ENCODE data around the gene KIAA0232. TPM values are rescaled to one million over a fixed set of nuclear protein-coding genes. Genes with fewer than 3 reads are reported as not detected.

The KIAA0232 gene
- polyA plus RNA-seq, 1 experiment: 25.0 TPM

GRCh38 chr4:6885953-6886557, 103.5 kb downstream of the KIAA0232 start:
- DNase-seq (ENCODE audit: low read depth, low spot score): no peak
- TF ChIP-seq CTCF (IDR thresholded peaks at IDR 0.05; ENCODE audit: low read depth, low read length): no peak
- Histone ChIP-seq H3K4me3 (ENCODE audit: low read depth, low read length) (no peak overlapping the region), H3K9me3 (ENCODE audit: control insufficient read depth, insufficient read depth, low read length) (peaks cover 31% of the 10 kb centered on the region), H3K27ac (ENCODE audit: low read depth, low read length) (peak overlapping the region; percentile 61), H3K27me3 (ENCODE audit: control insufficient read depth, insufficient read depth, low read length) (no peaks in the 10 kb centered on the region)
- ChIA-PET CTCF (interaction anchor here (0.7 to 3.2 kb wide), 8 partner anchors 12 to 185 kb away, joined by 3 to 24 read pairs (median 4); partner anchors contain the start of gene TADA2B), POLR2A (interaction anchor here (1.4 kb wide), 1 partner anchor 23 kb away, joined by 6 read pairs; the partner anchor contains the start of gene TBC1D14)

DNA sequence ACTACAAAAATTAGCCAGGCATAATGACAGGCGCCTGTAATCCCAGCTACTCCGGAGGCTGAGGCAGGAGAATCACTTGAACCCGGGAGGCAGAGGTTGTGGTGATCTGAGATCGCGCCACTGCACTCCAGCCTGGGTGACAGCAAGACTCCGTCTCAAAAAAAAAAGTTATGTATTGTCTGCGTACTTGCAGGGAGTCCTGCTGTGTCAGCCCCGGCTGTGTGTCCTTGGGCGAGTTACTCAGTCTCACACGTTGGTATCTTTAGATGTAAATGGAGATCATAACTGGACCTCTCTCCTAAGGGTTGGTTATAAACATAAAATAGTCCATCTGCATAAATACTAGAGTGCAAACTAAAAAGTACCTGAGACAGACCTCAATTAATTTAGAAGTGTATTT, 104.4 kb downstream of the KIAA0232 start:
- Histone ChIP-seq H3K27me3 (ENCODE audit: control insufficient read depth, insufficient read depth, low read length) (no peaks in the 10 kb centered on the region), H3K4me3 (ENCODE audit: low read depth, low read length) (no peak overlapping the region), H3K27ac (ENCODE audit: low read depth, low read length) (no peak overlapping the region), H3K9me3 (ENCODE audit: control insufficient read depth, insufficient read depth, low read length) (peaks cover 31% of the 10 kb centered on the region)
- no peak for TF ChIP-seq CTCF (IDR thresholded peaks at IDR 0.05; ENCODE audit: low read depth, low read length)
- ChIA-PET POLR2A (no interaction called here), CTCF (interaction anchor here (1.2 to 3.2 kb wide), 4 partner anchors 13 to 184 kb away, joined by 3 to 24 read pairs (median 5); no protein-coding TSS in a partner anchor)
- no peak for DNase-seq (ENCODE audit: low read depth, low spot score)

GRCh38 chr4:6887591-6888371, 105.3 kb downstream of the KIAA0232 start:
- Histone ChIP-seq H3K27me3 (ENCODE audit: control insufficient read depth, insufficient read depth, low read length) (no peaks in the 10 kb centered on the region), H3K4me3 (ENCODE audit: low read depth, low read length) (no peak overlapping the region), H3K27ac (ENCODE audit: low read depth, low read length) (no peak overlapping the region), H3K9me3 (ENCODE audit: control insufficient read depth, insufficient read depth, low read length) (peaks cover 31% of the 10 kb centered on the region)
- CTCF ChIA-PET: interaction anchor here (1.2 to 3.2 kb wide), 2 partner anchors 14 to 183 kb away, joined by 3 to 24 read pairs; no protein-coding TSS in a partner anchor
- TF ChIP-seq CTCF (IDR thresholded peaks at IDR 0.05; ENCODE audit: low read depth, low read length): no peak
- DNase-seq (ENCODE audit: low read depth, low spot score): no peak
- POLR2A ChIA-PET: no interaction called here

DNA sequence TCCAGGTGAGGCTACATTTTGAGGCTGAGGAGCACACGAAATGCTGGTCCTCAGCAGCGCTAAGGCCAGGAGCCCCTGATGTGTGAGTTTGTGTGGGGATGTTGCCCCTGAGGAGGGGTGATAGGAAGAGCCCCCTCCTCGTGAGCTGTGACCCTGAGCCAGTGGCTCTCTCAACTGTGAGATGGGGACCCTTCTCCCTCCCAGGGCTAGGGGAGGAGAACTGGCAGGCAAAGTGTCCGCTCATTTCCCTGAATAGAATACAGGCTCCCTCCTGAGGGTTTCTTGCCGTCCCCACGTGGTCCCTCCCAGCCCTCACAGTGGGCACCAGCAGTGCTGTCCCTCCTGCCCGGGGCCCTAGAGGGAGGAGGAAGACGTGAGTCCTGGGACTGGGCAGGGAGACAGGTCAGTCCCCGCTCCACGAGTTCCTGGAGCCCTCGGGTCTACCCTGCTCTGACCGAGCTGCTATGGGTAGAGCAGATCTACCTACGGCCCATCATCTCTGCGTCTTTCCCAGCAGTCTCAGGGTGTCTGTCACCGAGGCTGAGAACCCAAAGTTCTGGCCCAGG, 106.1 kb downstream of the KIAA0232 start:
- no peak overlapping the region for H3K4me3 ChIP-seq (ENCODE audit: low read depth, low read length)

More for the DNA sequence above, 106.1 kb downstream of the KIAA0232 start:
- Histone ChIP-seq H3K27ac (ENCODE audit: low read depth, low read length) (no peak overlapping the region), H3K27me3 (ENCODE audit: control insufficient read depth, insufficient read depth, low read length) (no peaks in the 10 kb centered on the region), H3K9me3 (ENCODE audit: control insufficient read depth, insufficient read depth, low read length) (peaks cover 31% of the 10 kb centered on the region)
- CTCF ChIA-PET: interaction anchor here (1.2 kb wide), 1 partner anchor 182 kb away, joined by 3 read pairs; no protein-coding TSS in a partner anchor
- POLR2A ChIA-PET: no interaction called here
- no peak for DNase-seq (ENCODE audit: low read depth, low spot score)
- TF ChIP-seq CTCF (IDR thresholded peaks at IDR 0.05; ENCODE audit: low read depth, low read length): no peak
